Embryonic facial prominence (tissue), 1 donor: ENCODE results near the gene MAMLD1.

Experiments used
- DNase-seq: peaks from one replicate; pipeline ENCODE4 v3.0.0-alpha.2; 2016; ENCODE audit errors: extremely low spot score

The MAMLD1 gene

DNA sequence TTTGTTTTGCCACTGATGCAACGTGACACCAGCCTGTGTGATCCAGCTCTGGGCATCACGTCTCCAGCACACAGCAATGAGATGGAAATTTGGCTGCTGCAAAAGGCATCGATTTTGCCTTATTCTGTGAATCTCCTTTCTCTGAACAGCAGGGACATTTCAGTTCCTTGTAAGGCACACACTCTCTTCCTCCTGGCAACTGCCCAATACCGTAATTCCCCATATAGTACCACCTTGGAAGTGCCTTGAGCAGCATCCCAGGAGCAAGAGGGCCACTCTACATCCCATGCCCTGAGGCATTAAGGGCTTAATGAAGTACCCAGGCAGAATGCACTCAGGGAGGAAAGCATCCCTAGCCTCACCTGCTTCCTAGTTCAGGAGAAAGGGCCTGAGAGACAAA lies 10.5 kb upstream of the MAMLD1 start:
- DNase-seq = no peak

DNA sequence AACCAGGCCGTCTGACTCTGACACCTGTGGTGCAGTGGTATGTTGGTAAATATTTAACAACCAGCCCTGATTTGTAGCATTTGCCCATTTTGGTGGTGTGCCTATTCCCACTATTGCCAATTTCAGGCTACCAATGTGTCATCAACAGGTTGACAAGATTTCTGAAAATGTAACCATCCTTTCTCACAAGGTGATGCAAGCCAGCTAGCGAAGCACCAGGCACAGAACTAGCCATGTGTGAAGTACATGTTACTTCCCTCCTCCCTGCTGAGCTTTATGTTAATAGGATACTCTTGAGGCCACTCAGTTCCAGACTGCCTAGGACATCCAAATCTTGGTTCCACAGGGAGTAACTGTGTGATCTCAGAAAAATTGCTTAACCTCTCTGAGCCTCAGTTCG lies 7.2 kb upstream of the MAMLD1 start:
- DNase-seq = no peak

DNA sequence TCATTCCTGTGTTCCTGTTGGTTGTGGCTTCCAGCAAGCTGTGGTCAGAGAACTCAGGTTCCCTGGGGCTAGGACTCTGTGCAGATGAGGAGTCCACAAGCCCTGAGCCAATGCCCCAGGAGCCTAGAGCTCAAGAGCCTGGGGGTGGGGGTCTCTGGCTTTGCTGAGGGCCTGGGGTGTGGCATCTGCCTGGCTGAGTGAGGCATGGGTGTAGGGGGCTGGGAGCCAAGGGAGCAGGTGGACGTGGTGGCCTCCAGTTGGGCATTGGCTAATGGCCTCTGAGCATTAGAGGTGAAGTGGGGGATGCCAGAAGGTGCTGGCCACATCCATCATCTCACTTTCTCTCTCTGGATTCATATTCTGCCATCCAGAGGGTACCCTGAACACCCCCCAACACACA lies 5.3 kb upstream of the MAMLD1 start:
- no peak for DNase-seq

DNA sequence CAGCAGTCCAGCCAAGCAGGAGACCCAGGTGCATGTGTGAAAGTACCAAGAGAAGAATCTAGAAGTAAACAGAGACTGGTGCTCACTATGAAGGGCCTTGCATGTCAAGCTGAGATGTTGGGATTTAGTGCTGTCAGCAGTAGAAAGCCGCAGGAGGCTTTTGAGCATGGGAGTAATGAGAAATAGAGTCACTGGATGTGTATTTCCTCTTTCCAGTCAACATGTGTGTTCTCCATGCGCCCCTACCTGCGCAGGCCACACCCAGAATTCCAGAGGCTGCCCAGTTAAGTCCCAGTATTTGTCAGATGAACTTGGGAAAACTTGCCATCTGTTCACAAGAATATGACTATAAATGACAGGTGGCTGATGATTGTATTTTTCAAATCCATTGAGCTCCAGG lies 4.5 kb upstream of the MAMLD1 start:
- no peak for DNase-seq

- DNase-seq = no peak
Measured at GRCh38 chrX:150360331-150360730, 2.8 kb upstream of the MAMLD1 start.

- DNase-seq = no peak
Measured at GRCh38 chrX:150361070-150361776, 1.9 kb upstream of the MAMLD1 start.

DNA sequence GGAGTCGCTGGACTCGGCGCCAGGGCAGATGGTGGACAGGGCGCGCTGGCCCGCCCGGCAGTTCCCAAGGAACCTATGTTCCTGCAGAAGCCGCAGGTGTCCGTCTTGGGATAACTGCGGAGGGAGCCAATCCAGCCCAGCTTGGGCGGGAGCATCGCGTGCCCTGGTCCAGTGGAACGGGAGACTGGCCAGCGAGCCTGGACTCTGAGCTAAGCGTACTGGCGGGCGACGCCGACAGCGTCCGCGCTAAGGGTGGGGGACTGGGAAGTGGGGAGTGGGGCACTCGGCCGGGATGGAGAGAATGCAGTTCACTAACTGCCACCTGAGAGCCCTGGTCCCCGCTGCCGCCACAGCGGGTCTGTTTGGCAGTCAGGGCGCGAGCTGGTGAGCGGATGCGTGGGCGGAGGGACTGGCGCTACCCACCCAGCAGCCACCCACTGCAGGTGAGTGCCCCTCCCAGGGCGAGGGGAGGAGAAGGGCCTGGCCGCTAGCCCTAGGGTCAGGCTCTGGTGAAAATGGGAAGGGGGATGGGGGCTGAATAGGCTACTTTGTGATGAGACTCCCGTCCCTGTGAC lies 1.3 kb upstream of the MAMLD1 start:
- no peak for DNase-seq

GRCh38 chrX:150363561-150364346 lies 637 bp downstream of the MAMLD1 start:
- DNase-seq = no peak

- no peak for DNase-seq
Measured at GRCh38 chrX:150364347-150365050, 1.4 kb downstream of the MAMLD1 start.

- no peak for DNase-seq
Measured at GRCh38 chrX:150365051-150365989, 2.2 kb downstream of the MAMLD1 start.

- DNase-seq = no peak
Measured at GRCh38 chrX:150365990-150366911, 3.1 kb downstream of the MAMLD1 start.

DNA sequence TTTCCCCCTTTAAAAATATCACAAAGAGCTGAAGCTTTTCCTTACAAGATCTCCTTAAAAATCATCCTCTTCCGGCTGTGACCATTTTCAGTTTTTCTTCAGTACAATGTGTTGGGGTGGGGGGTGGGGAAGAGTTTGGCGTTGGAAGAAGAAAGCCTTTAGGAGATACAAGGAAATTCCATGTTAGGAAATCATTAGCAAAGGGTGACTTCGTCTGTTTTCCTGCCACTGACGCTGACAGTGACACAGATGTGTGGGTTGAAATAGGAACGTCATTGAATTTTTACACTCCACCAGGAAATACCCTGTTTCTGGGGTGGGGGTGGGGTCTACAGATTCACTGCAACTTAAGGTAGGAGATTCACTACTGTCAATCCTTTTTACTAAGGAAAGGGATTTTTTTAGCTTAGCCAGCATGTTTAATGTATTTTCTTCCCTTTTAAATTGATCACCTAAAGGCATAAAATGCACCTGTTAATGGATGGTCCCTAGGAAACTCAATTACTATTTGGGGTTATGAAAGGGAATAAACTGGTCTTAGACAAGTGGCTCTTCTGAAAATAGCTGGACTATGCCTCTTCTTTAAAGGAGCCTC lies 3.9 kb downstream of the MAMLD1 start:
- DNase-seq = no peak

DNA sequence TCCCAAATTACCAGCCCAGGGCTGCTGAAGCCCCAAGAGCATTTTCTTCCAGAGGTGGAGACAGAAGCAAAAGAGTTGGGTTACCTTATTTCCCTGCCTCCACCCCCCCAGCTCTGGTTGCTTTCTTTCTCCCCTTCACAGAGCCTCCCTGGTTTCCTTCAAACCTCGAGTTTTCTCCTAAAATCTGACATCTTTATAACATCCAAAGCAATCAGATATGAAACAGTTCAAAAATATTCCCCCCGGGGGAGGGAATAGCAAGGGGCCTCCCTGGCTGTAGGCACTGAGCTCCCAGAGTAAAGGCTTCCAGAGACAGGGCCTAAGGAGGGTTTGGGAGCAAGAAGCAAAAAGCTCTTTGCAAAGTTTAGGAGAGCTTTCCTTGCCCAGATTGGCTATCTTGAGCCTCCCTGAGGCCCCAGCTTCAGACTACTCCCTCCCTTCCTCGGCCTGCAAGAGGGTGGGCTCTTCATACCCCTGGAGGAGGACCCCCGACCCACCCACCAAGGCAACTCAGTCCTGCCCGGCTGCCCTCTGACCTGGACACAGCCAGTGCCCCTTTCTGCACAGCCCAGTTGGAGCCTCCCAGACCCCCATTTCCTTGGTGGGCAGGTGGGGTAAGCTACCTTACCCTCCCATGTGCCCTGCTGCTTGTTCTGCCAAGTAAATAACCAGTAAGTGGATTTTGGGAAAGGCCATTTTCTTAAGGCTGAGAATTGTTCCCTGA lies 7.6 kb downstream of the MAMLD1 start:
- no peak for DNase-seq

DNA sequence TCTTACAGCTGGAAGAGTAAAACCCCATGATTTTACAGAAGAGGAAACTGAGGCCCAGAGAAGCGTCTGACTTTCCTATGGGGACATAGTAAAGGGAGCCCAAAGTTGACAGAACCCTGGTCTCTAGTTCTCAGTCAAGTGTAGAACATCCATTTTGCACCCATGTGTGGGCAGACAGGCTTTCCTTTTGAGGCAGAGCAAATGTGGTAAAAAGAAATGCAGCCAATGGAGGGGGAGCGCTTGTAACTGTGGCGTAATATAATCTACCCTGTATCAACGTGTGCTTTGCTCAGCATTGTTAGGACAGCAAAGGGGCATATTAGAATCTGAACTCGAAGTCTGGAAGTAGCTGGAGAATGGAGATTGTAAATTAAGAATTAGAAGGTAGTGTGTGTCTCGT lies 8.8 kb downstream of the MAMLD1 start:
- DNase-seq = no peak

- DNase-seq = no peak
Measured at GRCh38 chrX:150372280-150372679, 9.2 kb downstream of the MAMLD1 start.

DNA sequence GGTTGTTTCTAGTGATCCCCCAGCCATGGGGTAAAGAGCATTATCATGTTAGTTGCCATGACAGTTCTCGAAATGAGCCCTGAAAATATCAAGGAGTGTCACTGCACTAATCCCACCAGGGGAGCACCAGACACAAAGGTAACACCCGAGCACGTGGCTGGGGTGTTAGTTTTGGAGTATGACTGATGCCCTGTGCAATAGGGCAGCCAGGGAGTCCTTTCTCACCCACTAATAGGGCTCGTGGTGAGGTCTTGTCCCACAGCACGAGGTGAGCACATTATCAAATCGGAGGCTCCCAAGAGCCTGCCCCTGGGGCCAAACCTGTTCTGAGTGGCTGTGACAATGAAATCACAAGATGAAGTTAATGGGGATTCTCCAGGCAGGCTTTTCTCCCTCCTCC lies 9.6 kb downstream of the MAMLD1 start:
- DNase-seq = no peak

DNA sequence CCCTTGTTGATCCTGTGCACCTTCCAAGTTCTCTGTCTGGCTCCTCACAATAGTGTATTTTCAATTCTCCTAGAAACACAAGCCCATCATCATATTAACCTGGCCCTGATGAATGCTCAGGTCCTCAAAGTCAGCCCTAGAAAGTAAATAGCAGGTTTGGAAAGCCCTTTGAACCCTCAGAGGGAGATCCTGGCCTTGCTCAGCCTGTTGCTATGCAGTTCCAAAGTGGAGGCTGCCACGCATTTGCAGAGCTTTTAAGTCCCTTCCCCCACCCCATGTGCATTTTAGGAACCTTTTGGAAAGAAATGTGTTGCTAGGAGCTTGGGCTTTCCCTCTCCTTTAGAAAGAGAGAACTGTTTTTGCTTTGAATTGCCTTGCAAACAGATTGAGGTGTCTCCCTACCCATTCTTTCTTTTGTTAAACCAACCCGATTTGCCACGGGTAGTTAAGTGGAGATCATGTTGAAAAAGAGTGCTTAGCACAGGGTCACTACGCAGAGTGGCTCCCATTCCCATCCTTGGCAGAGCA lies 12.2 kb downstream of the MAMLD1 start:
- no peak for DNase-seq

- DNase-seq = no peak
Measured at GRCh38 chrX:150377005-150377404, 13.9 kb downstream of the MAMLD1 start.

DNA sequence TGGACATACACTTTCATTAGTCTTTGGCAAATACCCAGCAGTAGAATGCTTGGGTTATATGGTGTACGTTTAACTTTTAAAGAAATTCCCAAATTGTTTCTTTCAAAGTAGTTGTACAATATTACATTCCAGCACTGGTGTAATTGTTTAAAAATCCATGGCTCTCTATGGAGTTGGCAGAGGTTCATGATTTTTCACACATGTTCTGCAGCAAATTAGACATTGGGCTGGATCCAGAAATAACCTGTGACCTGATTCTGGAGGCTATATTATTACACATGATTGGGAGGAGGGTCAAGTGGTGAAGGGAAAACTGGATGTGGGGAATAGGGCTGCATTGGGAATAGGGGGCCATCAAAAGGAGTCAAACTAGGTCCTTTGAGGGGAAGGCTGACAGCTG lies 41.9 kb downstream of the MAMLD1 start:
- no peak for DNase-seq
